OCI-LY1 (cell line): Measurements from ENCODE around the gene CPN2.

Experiments used
- H2AFZ ChIP-seq: fragments of 200-600 bp; sonication (generic), shearing (Covaris generic); 2 replicates; pipeline ENCODE4 v1.6.0; 2014; ENCODE audit warnings: antibody characterized with exemption, mild to moderate bottlenecking, low read length
- H3F3A ChIP-seq: fragments of 200-600 bp; sonication (generic), shearing (Covaris generic); 2 replicates; pipeline ENCODE4 v1.6.0; 2014; ENCODE audit warnings: mild to moderate bottlenecking, antibody characterized with exemption, low read length, moderate library complexity; ENCODE audit not compliant: insufficient read depth
- H3K27ac ChIP-seq: fragments of 200-600 bp; sonication (generic); 2 replicates; pipeline ENCODE4 v1.5.1; 2014; ENCODE audit warnings: low read length, mixed run types, mild to moderate bottlenecking, low read depth; ENCODE audit not compliant: poor library complexity, severe bottlenecking
- H3K27me3 ChIP-seq: fragments of 200-600 bp; sonication (generic); 2 replicates; pipeline ENCODE4 v1.6.0; 2014; ENCODE audit warnings: antibody characterized with exemption, mild to moderate bottlenecking, low read length, moderate library complexity; ENCODE audit not compliant: insufficient read depth
- H3K36me3 ChIP-seq: fragments of 200-600 bp; sonication (generic); 2 replicates; pipeline ENCODE4 v1.6.1; 2014; ENCODE audit warnings: mild to moderate bottlenecking, antibody characterized with exemption, low read length, moderate library complexity, mixed read lengths; ENCODE audit not compliant: insufficient read depth
- H3K4me1 ChIP-seq: fragments of 200-600 bp; sonication (generic); 2 replicates; pipeline ENCODE4 v1.5.1; 2014; ENCODE audit warnings: mild to moderate bottlenecking, low read length, moderate library complexity; ENCODE audit not compliant: insufficient read depth, severe bottlenecking
- H3K4me2 ChIP-seq: fragments of 200-600 bp; sonication (generic), shearing (Covaris generic); 2 replicates; pipeline ENCODE4 v1.6.1; 2014; ENCODE audit warnings: low read length
- H3K4me3 ChIP-seq: fragments of 200-600 bp; sonication (generic); 2 replicates; pipeline ENCODE4 v1.5.1; 2014; ENCODE audit warnings: low read length, low read depth, mild to moderate bottlenecking, mixed read lengths; ENCODE audit not compliant: poor library complexity, severe bottlenecking
- H3K79me2 ChIP-seq: fragments of 200-600 bp; shearing (Covaris generic); 2 replicates; pipeline ENCODE4 v1.6.1; 2016; ENCODE audit warnings: mixed run types, low read length, mixed read lengths; ENCODE audit not compliant: insufficient read depth
- H3K9ac ChIP-seq: fragments of 200-600 bp; sonication (generic), shearing (Covaris generic); 2 replicates; pipeline ENCODE4 v1.6.1; 2014; ENCODE audit warnings: mild to moderate bottlenecking, low read length, mixed read lengths
- H3K9me2 ChIP-seq: fragments of 200-600 bp; sonication (generic), shearing (Covaris generic); 2 replicates; pipeline ENCODE4 v1.6.1; 2014; ENCODE audit warnings: low read depth, mild to moderate bottlenecking, low read length, mixed read lengths
- H3K9me3 ChIP-seq: fragments of 200-600 bp; shearing (Covaris generic); 2 replicates; pipeline ENCODE4 v1.6.1; 2014; ENCODE audit warnings: low read length, mixed read lengths
- H4K20me1 ChIP-seq: fragments of 200-600 bp; sonication (generic), shearing (Covaris generic); 2 replicates; pipeline ENCODE4 v1.6.0; 2016; ENCODE audit warnings: mild to moderate bottlenecking, low read length; ENCODE audit not compliant: insufficient read depth
- EZH2 ChIP-seq: fragments of 200-600 bp; sonication (generic), shearing (Covaris generic); IDR thresholded peaks from 2 replicates; pipeline ENCODE4 v1.8.0; 2017; ENCODE audit warnings: borderline replicate concordance, mixed run types, mild to moderate bottlenecking, antibody characterized with exemption, low read length, moderate library complexity, mixed read lengths
- TF ChIP-seq, protein P1 (sequence below): fragments of 200-600 bp; sonication (generic), shearing (Covaris generic); IDR thresholded peaks from 2 replicates; pipeline ENCODE4 v1.5.1; 2017; ENCODE audit warnings: mild to moderate bottlenecking, antibody characterized with exemption, low read length, moderate library complexity, mixed read lengths

CPN2 gene

GRCh38 chr3:194316918-194317317 lies 34.2 kb downstream of the CPN2 start:
- H3K4me2 ChIP-seq = no peak overlapping the region
- H3F3A ChIP-seq = no peaks in the 10 kb centered on the region
- no peak overlapping the region for H3K27ac ChIP-seq
- H3K79me2 ChIP-seq = no peaks in the 10 kb centered on the region
- TF ChIP-seq EZH2 = no peak
- TF ChIP-seq, protein P1, sequence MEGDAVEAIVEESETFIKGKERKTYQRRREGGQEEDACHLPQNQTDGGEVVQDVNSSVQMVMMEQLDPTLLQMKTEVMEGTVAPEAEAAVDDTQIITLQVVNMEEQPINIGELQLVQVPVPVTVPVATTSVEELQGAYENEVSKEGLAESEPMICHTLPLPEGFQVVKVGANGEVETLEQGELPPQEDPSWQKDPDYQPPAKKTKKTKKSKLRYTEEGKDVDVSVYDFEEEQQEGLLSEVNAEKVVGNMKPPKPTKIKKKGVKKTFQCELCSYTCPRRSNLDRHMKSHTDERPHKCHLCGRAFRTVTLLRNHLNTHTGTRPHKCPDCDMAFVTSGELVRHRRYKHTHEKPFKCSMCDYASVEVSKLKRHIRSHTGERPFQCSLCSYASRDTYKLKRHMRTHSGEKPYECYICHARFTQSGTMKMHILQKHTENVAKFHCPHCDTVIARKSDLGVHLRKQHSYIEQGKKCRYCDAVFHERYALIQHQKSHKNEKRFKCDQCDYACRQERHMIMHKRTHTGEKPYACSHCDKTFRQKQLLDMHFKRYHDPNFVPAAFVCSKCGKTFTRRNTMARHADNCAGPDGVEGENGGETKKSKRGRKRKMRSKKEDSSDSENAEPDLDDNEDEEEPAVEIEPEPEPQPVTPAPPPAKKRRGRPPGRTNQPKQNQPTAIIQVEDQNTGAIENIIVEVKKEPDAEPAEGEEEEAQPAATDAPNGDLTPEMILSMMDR = no peak
- no peaks in the 10 kb centered on the region for H3K9me2 ChIP-seq
- no peak overlapping the region for H2AFZ ChIP-seq
- H3K9ac ChIP-seq = no peak overlapping the region
- peaks cover 11% of the 10 kb centered on the region for H3K9me3 ChIP-seq
- no peaks in the 10 kb centered on the region for H3K36me3 ChIP-seq
- H3K4me1 ChIP-seq = peaks cover 6% of the 10 kb centered on the region
- H3K4me3 ChIP-seq = no peak overlapping the region
- H3K27me3 ChIP-seq = peaks cover 10% of the 10 kb centered on the region; the same call in 1 of the 2 replicates
- H4K20me1 ChIP-seq = no peaks in the 10 kb centered on the region

DNA sequence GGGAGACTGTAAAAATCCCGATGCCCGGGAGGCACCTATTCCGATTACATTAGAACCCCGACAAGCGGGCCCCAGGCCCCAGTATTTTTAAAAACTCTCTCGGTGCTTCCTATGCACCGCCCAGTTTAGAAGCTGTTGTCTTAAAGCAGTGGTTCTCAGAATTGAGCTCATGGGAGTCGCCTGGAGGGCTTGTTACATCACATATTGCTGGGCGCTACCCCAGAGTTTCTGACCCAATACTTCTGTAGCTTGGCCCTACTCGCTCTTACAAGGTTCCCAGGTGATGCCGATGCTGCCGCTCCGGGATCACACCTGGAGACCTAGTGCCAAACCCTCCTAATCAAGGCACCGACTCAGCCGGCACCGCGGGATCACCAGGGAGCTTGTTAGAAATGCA lies 35.2 kb downstream of the CPN2 start:
- TF ChIP-seq, protein P1 = no peak
- TF ChIP-seq EZH2 = no peak
- Histone ChIP-seq H3K4me1 (peaks cover 6% of the 10 kb centered on the region), H3K4me2 (no peak overlapping the region), H3K27ac (no peak overlapping the region), H3K9me2 (no peaks in the 10 kb centered on the region), H3K9me3 (peaks cover 11% of the 10 kb centered on the region), H2AFZ (no peak overlapping the region), H3K27me3 (peaks cover 10% of the 10 kb centered on the region; the same call in 1 of the 2 replicates), H3K36me3 (no peaks in the 10 kb centered on the region), H3K79me2 (no peaks in the 10 kb centered on the region), H3F3A (no peaks in the 10 kb centered on the region), H4K20me1 (no peaks in the 10 kb centered on the region), H3K9ac (no peak overlapping the region), H3K4me3 (no peak overlapping the region)

DNA sequence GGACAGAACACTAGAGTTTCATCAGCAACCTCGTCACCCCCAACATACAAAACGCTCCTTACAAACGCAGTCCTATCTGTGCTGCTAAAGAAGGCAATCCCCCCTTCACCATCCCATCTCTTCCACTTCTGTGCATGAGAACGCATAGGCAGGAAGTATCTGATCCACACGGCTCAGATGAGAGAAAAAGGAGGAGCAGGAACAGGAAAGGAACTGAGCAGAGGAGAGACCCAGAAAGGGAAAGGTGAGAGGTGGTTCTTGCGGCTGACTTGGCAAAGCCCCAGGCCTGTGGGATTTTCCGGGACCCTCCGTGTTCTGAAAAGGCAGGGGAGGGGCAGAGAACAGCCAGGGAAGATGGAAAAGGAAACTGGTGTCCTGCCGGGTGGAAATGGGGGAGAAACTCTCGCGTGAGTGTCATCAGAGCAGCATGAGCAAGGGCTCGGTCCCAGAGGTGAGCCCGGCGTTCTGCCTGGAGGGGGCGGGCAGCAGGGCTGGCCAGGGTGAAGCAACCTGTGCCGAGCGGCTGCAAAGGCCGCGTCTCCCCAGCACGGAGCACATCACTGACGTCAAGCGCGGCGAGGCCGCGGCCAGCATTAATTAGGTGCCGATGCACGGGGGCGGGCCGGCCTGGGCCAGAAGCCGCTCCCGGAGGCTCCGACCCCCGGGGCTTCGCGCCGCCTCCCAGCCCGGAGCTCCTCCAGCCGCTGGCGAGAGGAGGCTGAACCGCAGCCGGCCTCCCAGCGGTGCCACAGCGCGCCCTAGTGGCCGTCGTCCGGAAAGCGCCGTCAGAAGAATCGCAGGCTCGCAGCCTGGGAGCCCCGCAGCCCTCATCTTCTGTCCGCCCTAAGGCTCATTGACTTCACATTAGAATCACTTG lies 35.8 kb downstream of the CPN2 start:
- H3K4me1 ChIP-seq = peaks cover 6% of the 10 kb centered on the region
- no peak overlapping the region for H2AFZ ChIP-seq
- H4K20me1 ChIP-seq = no peaks in the 10 kb centered on the region
- peak overlapping the region; percentile 59 for H3K4me2 ChIP-seq
- no peaks in the 10 kb centered on the region for H3K9me2 ChIP-seq
- no peaks in the 10 kb centered on the region for H3K36me3 ChIP-seq
- H3K4me3 ChIP-seq = peak overlapping the region; percentile 29
- peaks cover 11% of the 10 kb centered on the region for H3K9me3 ChIP-seq
- no peaks in the 10 kb centered on the region for H3K79me2 ChIP-seq
- H3K27ac ChIP-seq = no peak overlapping the region
- H3K9ac ChIP-seq = no peak overlapping the region; the same call in 1 of the 2 replicates
- peaks cover 10% of the 10 kb centered on the region; the same call in 1 of the 2 replicates for H3K27me3 ChIP-seq
- no peaks in the 10 kb centered on the region for H3F3A ChIP-seq
- TF ChIP-seq, protein P1 = peak; percentile 95
- TF ChIP-seq EZH2 = no peak
